Lower leg skin (tissue), 3 donors: Measurements from ENCODE around the gene PEX12.

Source experiments
- POLR2A ChIP-seq, 2 donors: fragments of 450-650 bp; IDR thresholded peaks; one replicate each; pipeline ENCODE4 v1.6.1; 2016 to 2017; ENCODE audit warnings: antibody characterized with exemption in 2 of 2, mild to moderate bottlenecking in 1 of 2, moderate library complexity in 1 of 2
- TF ChIP-seq, protein P1 (sequence below), 3 donors: fragments of 450-650 bp; IDR thresholded peaks; one replicate each; pipeline ENCODE4 v1.5.1; 2016; ENCODE audit warnings: antibody characterized with exemption in 3 of 3, mild to moderate bottlenecking in 3 of 3, moderate library complexity in 2 of 3

DNA sequence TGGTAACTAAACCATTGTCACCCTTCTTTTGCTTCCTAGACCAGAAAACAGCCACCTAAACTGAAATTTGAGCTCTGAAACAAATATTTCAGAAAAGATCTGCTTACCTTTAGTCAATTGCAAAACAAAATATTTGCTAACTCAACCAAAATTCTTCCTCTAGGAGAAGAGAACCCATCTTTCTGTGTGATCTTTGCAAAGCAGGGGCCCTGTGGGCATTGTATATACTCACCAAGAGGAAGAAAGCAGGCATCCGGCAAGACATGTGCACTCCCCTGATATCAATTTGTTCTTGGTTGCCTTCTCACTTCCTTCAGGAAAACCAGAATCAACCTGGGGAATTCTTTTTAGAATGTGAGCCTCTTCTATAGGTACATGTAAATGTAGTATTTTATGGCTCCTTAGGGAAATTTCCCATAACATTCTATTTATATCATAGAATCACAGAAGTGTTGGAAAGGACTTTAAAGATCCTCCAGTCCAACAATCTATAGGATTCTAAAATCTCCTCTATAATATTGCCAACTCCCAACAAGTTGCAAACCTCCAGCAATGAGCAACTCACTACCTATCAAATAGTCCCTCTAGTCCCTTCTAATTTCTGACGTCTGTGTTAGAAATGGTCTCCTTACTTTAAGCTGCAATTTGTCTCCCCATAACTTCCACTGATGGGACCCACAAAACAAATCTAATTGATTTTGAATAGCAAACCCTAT, 18.7 kb downstream of the PEX12 start:
- TF ChIP-seq, protein P1, sequence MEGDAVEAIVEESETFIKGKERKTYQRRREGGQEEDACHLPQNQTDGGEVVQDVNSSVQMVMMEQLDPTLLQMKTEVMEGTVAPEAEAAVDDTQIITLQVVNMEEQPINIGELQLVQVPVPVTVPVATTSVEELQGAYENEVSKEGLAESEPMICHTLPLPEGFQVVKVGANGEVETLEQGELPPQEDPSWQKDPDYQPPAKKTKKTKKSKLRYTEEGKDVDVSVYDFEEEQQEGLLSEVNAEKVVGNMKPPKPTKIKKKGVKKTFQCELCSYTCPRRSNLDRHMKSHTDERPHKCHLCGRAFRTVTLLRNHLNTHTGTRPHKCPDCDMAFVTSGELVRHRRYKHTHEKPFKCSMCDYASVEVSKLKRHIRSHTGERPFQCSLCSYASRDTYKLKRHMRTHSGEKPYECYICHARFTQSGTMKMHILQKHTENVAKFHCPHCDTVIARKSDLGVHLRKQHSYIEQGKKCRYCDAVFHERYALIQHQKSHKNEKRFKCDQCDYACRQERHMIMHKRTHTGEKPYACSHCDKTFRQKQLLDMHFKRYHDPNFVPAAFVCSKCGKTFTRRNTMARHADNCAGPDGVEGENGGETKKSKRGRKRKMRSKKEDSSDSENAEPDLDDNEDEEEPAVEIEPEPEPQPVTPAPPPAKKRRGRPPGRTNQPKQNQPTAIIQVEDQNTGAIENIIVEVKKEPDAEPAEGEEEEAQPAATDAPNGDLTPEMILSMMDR (IDR thresholded peaks at IDR 0.05): no peak
- TF ChIP-seq POLR2A (IDR thresholded peaks at IDR 0.05): no peak
